ENCODE results near the gene VGF.
A peak's percentile ranks its signal among the peaks of the same experiment; 100 is the strongest.
"Not testable (repeated sequence)": the region's sequence is repeated elsewhere in the genome, so short reads cannot be mapped to it uniquely, and the experiment has no call there.

The VGF gene

GRCh38 chr7:101134399-101134980, 30.9 kb downstream of the VGF start:
- DNase-seq: no peak

DNA sequence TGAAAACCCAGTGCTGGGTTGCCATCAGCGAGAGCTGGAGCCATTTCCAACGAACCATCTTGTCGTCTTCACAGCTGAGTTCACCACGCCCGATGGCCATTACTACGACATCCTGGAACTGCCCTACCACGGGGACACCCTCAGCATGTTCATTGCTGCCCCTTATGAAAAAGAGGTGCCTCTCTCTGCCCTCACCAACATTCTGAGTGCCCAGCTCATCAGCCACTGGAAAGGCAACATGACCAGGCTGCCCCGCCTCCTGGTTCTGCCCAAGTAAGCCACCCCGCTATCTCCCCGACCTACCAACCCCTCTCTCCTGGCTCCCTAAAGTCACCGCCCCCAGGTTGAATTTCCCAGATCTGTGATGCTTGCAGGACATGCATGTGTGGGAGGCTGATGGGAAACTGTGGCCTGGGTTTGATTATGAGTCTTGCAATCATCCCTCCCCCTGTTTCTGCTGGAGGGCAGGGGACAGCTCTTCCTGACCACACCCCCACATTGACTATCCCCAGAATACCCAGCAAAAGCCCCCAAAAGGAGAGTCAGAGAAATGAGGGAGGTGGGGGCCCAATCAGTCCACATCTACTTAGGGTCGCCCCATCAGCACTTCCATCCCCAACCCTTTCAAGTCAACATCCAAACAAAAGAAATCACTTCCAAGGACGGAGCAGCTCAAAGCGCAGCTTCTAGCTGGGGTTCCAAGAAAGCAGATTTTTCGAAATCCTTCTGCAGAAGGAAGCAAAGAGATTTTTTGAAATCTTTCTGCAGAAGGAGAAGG, 31.6 kb downstream of the VGF start:
- no peak for DNase-seq

DNA sequence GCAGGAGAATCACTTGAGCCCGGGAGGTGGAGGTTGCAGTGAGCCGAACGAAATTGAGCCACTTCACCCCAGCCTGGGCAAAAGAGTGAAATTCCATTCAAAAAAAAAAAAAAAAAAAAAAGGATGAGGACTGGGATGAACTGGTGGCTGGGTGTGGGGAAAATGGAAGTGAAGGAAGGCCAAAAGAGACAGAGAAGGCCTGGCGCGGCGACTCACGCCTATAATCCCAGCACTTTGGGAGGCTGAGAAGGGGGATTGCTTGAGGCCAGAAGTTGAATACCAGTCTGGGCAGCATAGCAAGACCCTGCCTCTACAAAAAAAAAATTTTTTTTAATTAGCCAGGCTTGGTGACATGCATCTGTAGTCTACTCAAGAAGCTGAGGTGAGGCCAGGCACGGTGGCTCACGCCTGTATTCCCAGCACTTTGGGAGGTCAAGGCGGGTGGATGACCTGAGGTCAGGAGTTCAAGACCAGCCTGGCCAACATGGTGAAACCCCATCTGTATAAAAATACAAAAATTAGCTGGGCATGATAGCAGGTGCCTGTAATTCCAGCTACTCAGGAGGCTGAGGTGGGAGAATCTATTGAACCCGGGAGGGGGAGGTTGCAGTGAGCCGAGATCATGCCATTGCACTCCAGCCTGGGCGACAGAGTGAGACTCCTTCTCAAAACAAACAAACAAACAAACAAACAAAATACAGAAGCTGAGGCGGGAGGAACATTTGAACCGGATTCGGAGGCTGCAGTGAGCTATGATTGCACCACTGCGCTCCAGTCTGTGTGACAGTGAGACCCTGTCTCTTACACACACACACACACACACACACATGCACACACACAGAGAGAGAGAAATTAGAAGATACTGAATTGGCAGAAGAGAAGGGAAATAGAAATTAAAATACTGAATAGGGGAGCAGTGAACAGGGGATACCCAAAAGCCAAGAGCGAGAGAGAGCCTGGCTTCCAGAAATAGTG, 32.5 kb downstream of the VGF start:
- not testable (repeated sequence) for DNase-seq

GRCh38 chr7:101129603-101130117, 35.7 kb downstream of the VGF start:
- DNase-seq: no peak

GRCh38 chr7:101128040-101128834, 37.1 kb downstream of the VGF start:
- DNase-seq: no peak

DNA sequence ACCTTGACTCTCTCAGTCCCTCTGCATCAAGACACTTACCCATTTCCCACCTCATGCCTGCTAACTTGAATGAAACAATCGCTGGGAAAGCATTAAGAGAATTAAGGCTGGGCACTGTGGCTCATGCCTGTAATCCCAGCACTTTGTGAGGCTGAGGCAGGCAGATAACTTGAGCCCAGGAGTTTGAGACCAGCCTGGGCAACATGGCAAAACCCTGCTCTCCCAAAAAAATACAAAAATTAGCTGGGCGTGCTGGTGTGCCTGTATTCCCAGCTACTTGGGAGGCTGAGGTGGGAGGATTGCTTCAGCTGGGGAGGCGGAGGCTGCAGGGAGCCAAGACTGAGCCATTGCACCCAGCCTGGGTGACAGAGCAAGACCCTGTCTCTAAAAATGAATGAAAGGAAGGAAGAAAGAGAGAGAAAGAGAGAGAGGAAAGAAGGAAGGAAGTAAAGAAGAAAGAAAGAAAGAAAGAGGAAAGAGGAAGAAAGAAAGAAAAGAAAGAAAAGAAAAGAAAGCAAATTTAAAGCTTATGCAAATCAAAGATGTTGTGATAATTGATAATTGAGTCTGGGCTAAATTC, 37.8 kb downstream of the VGF start:
- DNase-seq: no peak

DNA sequence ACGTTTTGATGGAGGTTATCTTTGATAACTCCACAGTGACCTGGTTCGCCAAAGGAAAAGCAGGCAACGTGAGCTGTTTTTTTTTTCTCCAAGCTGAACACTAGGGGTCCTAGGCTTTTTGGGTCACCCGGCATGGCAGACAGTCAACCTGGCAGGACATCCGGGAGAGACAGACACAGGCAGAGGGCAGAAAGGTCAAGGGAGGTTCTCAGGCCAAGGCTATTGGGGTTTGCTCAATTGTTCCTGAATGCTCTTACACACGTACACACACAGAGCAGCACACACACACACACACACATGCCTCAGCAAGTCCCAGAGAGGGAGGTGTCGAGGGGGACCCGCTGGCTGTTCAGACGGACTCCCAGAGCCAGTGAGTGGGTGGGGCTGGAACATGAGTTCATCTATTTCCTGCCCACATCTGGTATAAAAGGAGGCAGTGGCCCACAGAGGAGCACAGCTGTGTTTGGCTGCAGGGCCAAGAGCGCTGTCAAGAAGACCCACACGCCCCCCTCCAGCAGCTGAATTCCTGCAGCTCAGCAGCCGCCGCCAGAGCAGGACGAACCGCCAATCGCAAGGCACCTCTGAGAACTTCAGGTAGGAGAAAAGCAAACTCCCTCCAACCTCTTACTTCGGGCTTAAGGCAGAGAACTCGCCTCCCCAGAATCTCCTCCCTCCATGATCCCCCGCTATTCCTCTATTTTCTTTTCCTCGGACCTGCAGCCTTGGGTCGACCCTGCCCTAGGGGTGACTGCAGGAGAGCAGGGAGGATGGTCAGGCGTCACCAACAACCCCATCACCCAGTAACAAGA, 38.5 kb downstream of the VGF start, which contains the start of gene SERPINE1:
Gene SERPINE1, plus strand, starts transcription at position 454 of the 809 bp plus-strand sequence. CDS start 1,290 bp downstream, outside the sequence.
- DNase-seq: peak in 7 of 14 donors; percentile 14 to 53 (median 36)

- peak in 8 of 14 donors; percentile 18 to 61 (median 38) for DNase-seq
Measured at GRCh38 chr7:101125989-101126650, 39.2 kb downstream of the VGF start.

GRCh38 chr7:101124376-101125056, 40.9 kb downstream of the VGF start:
- DNase-seq: no peak

GRCh38 chr7:101123703-101124068, 41.7 kb downstream of the VGF start:
- DNase-seq: no peak

GRCh38 chr7:101122933-101123702, 42.3 kb downstream of the VGF start:
- DNase-seq: no peak

DNA sequence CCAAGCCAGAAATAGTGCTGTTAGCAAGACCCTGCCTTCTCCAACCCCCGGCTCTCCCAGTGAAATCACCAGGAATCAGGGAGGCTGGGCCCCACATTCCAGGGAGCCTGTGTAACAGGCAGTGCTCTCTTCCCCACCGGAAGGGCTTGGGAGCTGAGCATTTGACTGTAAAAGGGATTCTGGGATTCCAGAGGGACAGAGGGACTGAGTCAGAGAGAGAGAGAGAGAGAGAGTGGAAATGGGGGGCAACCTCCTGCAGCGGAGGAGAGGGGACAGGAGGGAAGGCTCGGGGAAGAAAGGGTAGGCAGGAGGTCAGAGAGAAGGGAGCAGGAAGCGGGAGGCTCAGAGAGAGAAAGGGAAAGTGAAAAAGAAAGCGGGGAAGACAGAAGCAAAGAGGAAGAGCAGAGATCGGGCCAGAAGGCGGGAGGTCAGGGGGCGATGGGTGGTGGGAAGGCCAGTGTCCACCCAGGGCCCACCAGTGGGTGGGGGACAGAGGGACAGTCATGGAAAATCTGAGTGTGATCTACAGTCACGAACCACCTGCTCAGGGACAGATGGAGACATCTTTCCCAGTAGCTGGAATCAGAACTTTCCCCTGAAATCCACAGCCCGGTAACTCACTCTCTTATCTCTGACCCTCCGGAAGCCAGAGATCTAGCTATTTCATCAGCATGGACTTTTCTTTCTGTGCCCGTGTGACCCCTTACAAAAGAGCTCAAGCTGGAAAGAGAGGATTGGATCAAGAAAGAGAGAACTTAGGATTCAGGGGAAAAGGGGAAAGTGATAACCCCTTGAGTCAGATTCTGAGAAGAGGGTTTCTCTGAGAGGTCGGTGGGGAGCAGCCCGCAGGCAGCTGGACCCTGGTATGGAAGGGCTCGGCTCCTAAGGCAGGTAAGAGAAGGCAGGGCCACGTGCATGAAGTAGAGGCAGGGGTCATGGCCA, 43.1 kb downstream of the VGF start:
- DNase-seq: no peak

DNA sequence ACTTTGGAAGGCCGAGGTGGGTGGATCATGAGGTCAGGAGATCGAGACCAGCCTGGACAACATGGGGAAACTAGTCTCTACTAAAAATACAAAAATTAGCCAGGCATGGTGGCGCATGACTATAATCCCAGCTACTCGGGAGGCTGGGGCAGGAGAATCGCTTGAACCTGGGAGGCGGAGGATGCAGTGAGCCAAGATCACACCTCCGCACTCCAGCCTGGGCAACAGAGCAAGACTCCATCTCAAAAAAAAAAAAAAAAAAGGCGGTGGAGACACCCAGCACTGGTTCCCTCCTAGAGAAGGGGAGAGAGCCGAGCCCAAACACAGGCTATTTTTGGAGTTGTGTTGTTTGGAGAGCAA, 43.8 kb downstream of the VGF start:
- not testable (repeated sequence) for DNase-seq

GRCh38 chr7:101120315-101120714, 45.1 kb downstream of the VGF start:
- DNase-seq: no peak

DNA sequence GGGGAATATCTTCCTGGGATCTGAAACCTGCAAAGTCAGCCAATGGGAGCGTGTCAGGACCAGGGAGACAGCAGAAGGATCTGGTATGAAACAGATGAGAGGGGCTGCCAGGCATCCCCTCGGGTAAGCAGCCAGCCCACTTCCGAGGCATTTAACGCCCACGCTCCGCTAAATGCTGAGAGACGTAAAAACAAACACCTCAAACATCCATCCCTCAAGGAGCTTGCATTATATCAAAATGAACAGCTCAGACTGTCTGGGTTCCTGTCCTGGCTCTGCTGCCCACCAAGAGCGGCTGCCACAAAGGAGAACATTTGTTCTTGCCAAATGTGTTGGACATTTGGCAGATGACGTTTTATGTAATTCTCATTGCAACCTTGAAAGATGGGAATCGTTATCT, 45.5 kb downstream of the VGF start:
- no peak for DNase-seq

DNA sequence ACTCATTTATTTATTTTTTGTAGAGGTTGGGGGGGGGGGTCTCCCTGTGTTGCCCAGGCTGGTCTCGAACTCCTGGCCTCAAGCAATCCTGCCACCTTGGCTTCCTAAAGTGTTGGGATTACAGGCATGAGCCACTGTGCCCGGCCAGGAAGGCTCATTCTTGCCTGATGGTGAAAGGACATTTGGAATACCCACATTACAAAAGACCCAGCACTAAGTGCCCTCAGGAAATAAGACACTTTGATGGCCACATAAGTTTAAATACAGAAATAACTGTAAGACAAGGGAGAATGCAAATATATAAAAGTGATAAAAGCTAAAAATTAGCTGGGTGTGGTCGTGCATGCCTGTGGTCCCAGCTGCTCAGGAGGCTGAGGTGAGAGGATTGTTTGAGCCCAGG, 46.5 kb downstream of the VGF start:
- no peak for DNase-seq

DNA sequence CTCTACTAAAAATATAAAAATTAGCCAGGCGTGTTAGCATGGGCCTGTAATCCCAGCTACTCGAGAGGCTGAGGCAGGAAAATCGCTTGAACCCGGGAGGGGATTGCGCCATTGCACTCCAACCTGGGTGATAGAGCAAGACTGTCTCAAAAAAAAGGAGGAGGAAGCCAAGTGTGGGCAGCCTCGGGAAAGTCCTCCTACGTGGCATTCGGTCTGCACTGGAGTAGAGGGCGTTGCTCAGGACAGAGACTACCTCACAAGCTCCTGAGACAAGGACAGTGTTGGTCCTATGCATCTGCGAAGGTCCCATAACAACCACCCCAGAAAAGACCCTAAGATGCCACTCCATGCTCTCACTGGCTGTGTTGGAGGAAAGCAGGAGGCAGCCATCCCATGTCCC, 48.5 kb downstream of the VGF start:
- DNase-seq: no peak

- no peak for DNase-seq
Measured at GRCh38 chr7:101115215-101115614, 50.2 kb downstream of the VGF start.

Data from C1 segment of cervical spinal cord (tissue), 14 donors.